ENCODE data around the gene FLOT1. TPM values are rescaled to one million over a fixed set of nuclear protein-coding genes. Genes with fewer than 3 reads are reported as not detected.

FLOT1 gene
- total and polyA plus RNA-seq, 2 of the 4 experiments (the other 2 are of a cell fraction) = 96.2 to 162 TPM

DNA sequence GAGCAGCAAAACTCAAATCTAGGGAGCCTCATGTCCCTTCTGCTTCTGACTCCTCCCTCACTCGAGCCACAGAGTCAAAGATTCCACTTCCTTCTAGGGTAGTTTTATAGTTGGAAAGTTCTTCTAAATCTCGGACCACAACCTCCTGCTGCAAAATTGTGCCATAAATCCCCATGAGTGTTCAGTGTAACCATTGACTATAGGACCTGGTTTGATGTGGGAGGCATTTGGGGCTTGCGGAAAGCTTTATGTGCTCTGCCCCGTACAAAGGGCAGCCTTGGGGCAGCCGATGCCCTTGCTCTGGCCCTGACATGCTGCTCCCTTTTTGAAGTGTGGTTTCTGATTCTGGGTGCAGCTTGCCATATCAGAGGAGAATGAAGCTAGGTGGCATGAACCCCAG is 45.5 kb upstream of the FLOT1 start:
- Histone ChIP-seq H3K79me1 (ENCODE audit: low read depth in 1 of 2, low read length in 2 of 2) (no peaks in the 10 kb centered on the region), H4K91ac (ENCODE audit: insufficient read depth, low read depth, low read length) (peak overlapping the region; percentile 23), H2AFZ (replicated peaks; ENCODE audit: low read length, poor library complexity) (no peak overlapping the region), H4K5ac (ENCODE audit: low read depth, low read length) (no peak overlapping the region), H4K8ac (ENCODE audit: low read depth in 2 of 2, low read length in 2 of 2) (no peak overlapping the region; a peak in 1 of 4 replicates), H2BK15ac (ENCODE audit: low read depth, low read length) (peak overlapping the region; percentile 65; the same call in 2 of the 3 replicates), H3K36me3 (ENCODE audit: control insufficient read depth, insufficient read depth, low read length) (no peaks in the 10 kb centered on the region), H3K9me1 (ENCODE audit: insufficient read depth, low read length) (peaks cover 15% of the 10 kb centered on the region), H3K4me1 (ENCODE audit: control insufficient read depth, insufficient read depth, low read length) (no peaks in the 10 kb centered on the region; the same call in none of the 2 replicates), H3K4me2 (ENCODE audit: low read depth, low read length) (no peak overlapping the region), H2BK120ac (ENCODE audit: low read depth, low read length) (peak overlapping the region; percentile 39; the same call in 1 of the 2 replicates), H2AK5ac (ENCODE audit: low read depth, low read length) (peak overlapping the region; percentile 15; the same call in 1 of the 2 replicates), H3K14ac (replicated peaks; ENCODE audit: low read depth, low read length) (no peak overlapping the region), H3K27me3 (ENCODE audit: control insufficient read depth, insufficient read depth, low read length) (no peaks in the 10 kb centered on the region), H2BK5ac (ENCODE audit: low read depth, low read length, poor library complexity, severe bottlenecking) (no peak overlapping the region), H3K56ac (ENCODE audit: extremely low read depth, insufficient read depth, low read length) (no peak overlapping the region), H3K4ac (ENCODE audit: low read depth, low read length) (peak overlapping the region; percentile 60), H4K20me1 (ENCODE audit: insufficient read depth, low read length) (no peaks in the 10 kb centered on the region), H3K9ac (ENCODE audit: low read depth, low read length) (no peak overlapping the region), H3K9me3 (ENCODE audit: control insufficient read depth, insufficient read depth, low read length) (no peaks in the 10 kb centered on the region), H3K27ac (ENCODE audit: insufficient read depth, low read length) (no peak overlapping the region), H2BK20ac (ENCODE audit: low read depth, low read length) (peak overlapping the region; percentile 32; the same call in 1 of the 2 replicates), H2AK9ac (replicated peaks; ENCODE audit: low read depth, low read length, poor library complexity) (no peak overlapping the region), H3K18ac (ENCODE audit: low read depth, low read length) (no peak overlapping the region), H3K23ac (ENCODE audit: low read depth, low read length) (no peak overlapping the region), H3K4me3 (ENCODE audit: insufficient read depth, low read depth, low read length) (no peak overlapping the region)
- CTCF ChIA-PET = no interaction called here
- TF ChIP-seq, protein P1, sequence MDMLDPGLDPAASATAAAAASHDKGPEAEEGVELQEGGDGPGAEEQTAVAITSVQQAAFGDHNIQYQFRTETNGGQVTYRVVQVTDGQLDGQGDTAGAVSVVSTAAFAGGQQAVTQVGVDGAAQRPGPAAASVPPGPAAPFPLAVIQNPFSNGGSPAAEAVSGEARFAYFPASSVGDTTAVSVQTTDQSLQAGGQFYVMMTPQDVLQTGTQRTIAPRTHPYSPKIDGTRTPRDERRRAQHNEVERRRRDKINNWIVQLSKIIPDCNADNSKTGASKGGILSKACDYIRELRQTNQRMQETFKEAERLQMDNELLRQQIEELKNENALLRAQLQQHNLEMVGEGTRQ (IDR thresholded peaks at IDR 0.05; ENCODE audit: low read depth, low read length) = no peak
- TF ChIP-seq RFX5 (IDR thresholded peaks at IDR 0.05; ENCODE audit: low read depth, low read length) = no peak
- TF ChIP-seq SMC3 (IDR thresholded peaks at IDR 0.05; ENCODE audit: low read depth, low read length) = no peak
- TF ChIP-seq RAD21 (IDR thresholded peaks at IDR 0.05; ENCODE audit: low read length) = no peak
- no peak for TF ChIP-seq ELK1 (IDR thresholded peaks at IDR 0.05; ENCODE audit: borderline replicate concordance, low read depth, low read length)
- no peak for TF ChIP-seq BHLHE40 (IDR thresholded peaks at IDR 0.05; ENCODE audit: low read depth, low read length)
- no peak for TF ChIP-seq NFE2L2 (IDR thresholded peaks at IDR 0.05; ENCODE audit: low read depth, low read length)
- TF ChIP-seq RCOR1 (IDR thresholded peaks at IDR 0.05; ENCODE audit: insufficient replicate concordance, low read length) = no peak
- TF ChIP-seq MXI1 (IDR thresholded peaks at IDR 0.05; ENCODE audit: borderline replicate concordance, low read depth, low read length) = no peak
- TF ChIP-seq CHD1 (IDR thresholded peaks at IDR 0.05; ENCODE audit: low read depth, low read length) = no peak
- TF ChIP-seq FOS (IDR thresholded peaks at IDR 0.05; ENCODE audit: low read depth, low read length) = no peak
- TF ChIP-seq MAFK (IDR thresholded peaks at IDR 0.05; ENCODE audit: low read depth, low read length) = no peak
- in situ Hi-C loops (cut with MboI; ENCODE audit: low sequenced_read_pairs) = no loop called here
- intact Hi-C loops (cut with micrococcal nuclease) = no loop called here
- POLR2A ChIA-PET (ENCODE audit: unreplicated experiment) = no interaction called here
- no TSS peak for BruUV-seq (replicated peaks)
- ATAC-seq (ENCODE audit: low read depth) (no peak), DNase-seq (no peak)
- WGBS, 2 experiments (ENCODE audit: extremely low coverage in 2 of 2, insufficient read length in 1 of 2) = no CpG with 5 or more reads among the region's 5 CpGs
- dilution Hi-C loops (cut with HindIII; ENCODE audit: low sequenced_read_pairs, unreplicated experiment) = no loop called here
